Vein endothelial cell (primary cell): ENCODE measurements around the gene NPTXR. TPM values are rescaled to one million over a fixed set of nuclear protein-coding genes. Genes with fewer than 3 reads are reported as not detected.

Experiments used
- total RNA-seq: library from RNA; depleted of rRNA; stranded (reverse); fragments of >200 nt; gene quantifications from 2 replicates; pipeline ENCODE4 v1.2.3, GENCODE V29; 2012

The NPTXR gene
- total RNA-seq, result 0.33 and 0.38 TPM in 2 replicates

GRCh38 chr22:38843657-38844314 lies at the start of gene NPTXR:
TSS of gene NPTXR (minus strand) at chr22:38844028.

GRCh38 chr22:38872172-38872830 lies 28.5 kb upstream of the NPTXR start, which contains the start of gene CBX6:
TSS of gene CBX6 (minus strand) at chr22:38872216. CDS start at chr22:38872190, 26 bp downstream.

GRCh38 chr22:38793721-38794466 lies 49.9 kb downstream of the NPTXR start, which contains the start of gene DNAL4:
TSS of gene DNAL4 (minus strand) at chr22:38794143. CDS start at chr22:38782731, 11,412 bp downstream.

Other genes with a start within 250 kb of the NPTXR start
- 2.1 and 2.3 TPM in 2 replicates for gene FAM227A, start 187.6 kb downstream of the NPTXR start, total RNA-seq
- gene CBY1, start 187.4 kb downstream of the NPTXR start, total RNA-seq, result 16.4 and 18.3 TPM in 2 replicates
- gene TOMM22, start 162.1 kb downstream of the NPTXR start, total RNA-seq, result 82.6 and 106 TPM in 2 replicates
- 86.2 and 87.9 TPM in 2 replicates for gene JOSD1, start 143.1 kb downstream of the NPTXR start, total RNA-seq
- 32.4 and 39.5 TPM in 2 replicates for gene GTPBP1, start 138.1 kb downstream of the NPTXR start, total RNA-seq
- gene SUN2, start 88.0 kb downstream of the NPTXR start, total RNA-seq, result 125 and 142 TPM in 2 replicates
- gene DNAL4, start 49.9 kb downstream of the NPTXR start, total RNA-seq, result 11.1 and 18.9 TPM in 2 replicates
- gene CBX6, start 28.2 kb upstream of the NPTXR start, total RNA-seq, result 49.2 and 59.8 TPM in 2 replicates
- not detected in 2 replicates for gene APOBEC3A, start 113.6 kb upstream of the NPTXR start, total RNA-seq
- gene APOBEC3B, start 138.3 kb upstream of the NPTXR start, total RNA-seq, result 0.98 and 2.9 TPM in 2 replicates
- 7.8 and 10.0 TPM in 2 replicates for gene APOBEC3C, start 170.2 kb upstream of the NPTXR start, total RNA-seq
- 1.4 and 1.6 TPM in 2 replicates for gene APOBEC3D, start 177.1 kb upstream of the NPTXR start, total RNA-seq
- 2.1 and 5.9 TPM in 2 replicates for gene APOBEC3F, start 196.8 kb upstream of the NPTXR start, total RNA-seq
- 4.1 and 4.6 TPM in 2 replicates for gene APOBEC3G, start 233.2 kb upstream of the NPTXR start, total RNA-seq